ENCODE results near the gene PRIM2.
"Not testable (repeated sequence)": the region's sequence is repeated elsewhere in the genome, so short reads cannot be mapped to it uniquely, and the experiment has no call there.

Gene PRIM2

DNA sequence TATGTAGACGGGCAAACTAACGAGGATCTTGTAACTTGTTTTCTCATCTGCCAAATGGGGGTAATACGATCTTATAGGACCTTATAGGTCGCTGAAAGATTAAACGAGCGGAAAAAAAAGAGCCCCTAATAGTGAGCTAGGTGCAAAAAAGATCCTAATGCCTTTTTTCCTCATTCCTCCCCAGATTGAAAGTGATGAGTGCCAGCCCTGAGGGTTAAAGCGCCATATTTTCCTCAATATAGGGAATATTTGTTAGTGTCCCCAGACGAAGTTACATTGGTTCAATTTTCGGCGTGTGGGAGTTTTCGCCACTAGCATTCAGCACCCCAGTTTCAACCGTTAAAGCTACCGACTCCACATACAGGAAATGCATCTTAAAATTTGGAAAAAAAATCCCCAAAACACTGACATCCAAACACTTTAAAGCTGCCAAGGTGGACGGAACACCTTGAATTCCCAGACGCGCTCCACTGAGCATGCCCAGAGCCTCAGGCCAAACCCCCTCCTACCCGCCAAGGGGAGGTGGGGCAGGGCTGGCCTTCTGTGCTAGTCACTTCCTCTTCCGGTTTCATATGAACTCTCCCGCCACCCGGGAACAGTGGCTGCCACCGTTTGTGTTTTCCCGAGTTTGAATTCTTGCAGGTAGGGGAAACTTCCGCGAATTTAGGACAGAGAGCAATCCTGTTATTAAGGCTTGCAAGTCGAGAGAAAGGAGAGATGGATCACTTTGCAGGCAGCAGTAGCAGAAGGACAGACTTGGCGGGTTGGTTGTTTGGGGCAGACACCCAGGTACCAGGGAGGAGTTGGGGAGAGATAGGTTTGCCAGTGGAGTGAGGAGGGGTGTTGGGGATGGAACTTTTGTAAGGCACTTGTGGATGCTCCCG, at the start of gene PRIM2:
PRIM2 (plus strand) TSS at position 571 of the 884 bp plus-strand sequence. CDS start 816 bp downstream, outside the sequence.
- DNase-seq (ENCODE audit: low read depth, low spot score): peak; percentile 73

DNA sequence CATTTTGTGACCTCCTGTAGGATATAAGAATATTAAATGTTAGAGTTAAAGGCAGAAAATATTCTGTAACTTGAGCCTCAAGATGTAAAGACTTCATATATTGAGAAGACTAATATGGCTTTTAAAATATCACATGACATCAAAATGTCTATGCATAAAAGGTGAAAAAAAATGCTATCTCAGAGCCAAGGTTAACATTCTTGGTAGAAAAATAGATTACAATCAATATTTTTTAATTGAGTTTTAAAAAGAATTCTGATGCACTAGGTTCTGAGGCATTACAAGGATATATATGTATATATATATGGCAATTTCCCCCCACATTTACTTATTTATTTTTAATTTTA, 49.2 kb upstream of the PRIM2 start:
- no peak for DNase-seq (ENCODE audit: low read depth, low spot score)

- DNase-seq (ENCODE audit: low read depth, low spot score): not testable (repeated sequence)
Observed at GRCh38 chr6:57274113-57274824, 43.2 kb upstream of the PRIM2 start.

- no peak for DNase-seq (ENCODE audit: low read depth, low spot score)
Observed at GRCh38 chr6:57275384-57275783, 42.0 kb upstream of the PRIM2 start.

DNA sequence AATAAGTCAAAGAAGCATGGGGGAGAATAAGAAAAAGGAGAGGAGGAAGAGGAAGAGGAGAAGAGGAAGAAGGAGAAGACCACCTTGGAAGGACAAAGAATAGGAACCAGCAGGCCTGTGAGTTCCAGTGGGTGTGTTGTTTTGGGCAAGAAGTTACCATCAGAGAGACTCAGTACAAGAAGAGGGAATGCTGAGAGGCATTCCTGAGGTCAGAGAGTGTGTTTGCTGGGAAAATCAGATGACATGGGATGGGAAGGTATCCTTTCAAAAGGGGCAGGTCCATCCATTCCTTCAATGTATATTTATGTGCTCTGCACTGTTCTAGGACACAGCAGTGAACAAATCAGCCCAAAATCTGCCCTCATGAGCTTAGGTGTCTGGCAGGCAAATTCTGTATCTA, 40.5 kb upstream of the PRIM2 start:
- no peak for DNase-seq (ENCODE audit: low read depth, low spot score)

- DNase-seq (ENCODE audit: low read depth, low spot score): no peak
Observed at GRCh38 chr6:57278570-57278969, 38.9 kb upstream of the PRIM2 start.

DNA sequence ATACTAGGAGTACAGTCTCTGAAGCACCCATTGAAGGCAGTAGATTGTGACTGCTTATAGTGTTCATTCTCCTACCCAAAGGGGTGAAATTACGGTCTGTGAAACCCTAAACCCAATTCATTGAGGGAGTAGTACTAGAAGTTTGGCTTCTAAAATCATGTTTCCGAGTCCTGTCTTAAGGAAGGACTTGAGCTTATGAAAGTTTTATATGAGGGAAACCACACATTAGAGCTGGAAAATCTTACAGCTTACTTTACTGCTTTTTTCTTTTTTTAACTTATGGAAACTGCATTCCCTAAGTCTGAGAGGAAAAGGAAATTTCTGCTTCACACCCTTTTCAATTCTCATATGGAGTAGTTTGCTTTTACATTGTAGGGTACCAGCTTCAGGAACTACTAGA, 38.4 kb upstream of the PRIM2 start:
- no peak for DNase-seq (ENCODE audit: low read depth, low spot score)

DNA sequence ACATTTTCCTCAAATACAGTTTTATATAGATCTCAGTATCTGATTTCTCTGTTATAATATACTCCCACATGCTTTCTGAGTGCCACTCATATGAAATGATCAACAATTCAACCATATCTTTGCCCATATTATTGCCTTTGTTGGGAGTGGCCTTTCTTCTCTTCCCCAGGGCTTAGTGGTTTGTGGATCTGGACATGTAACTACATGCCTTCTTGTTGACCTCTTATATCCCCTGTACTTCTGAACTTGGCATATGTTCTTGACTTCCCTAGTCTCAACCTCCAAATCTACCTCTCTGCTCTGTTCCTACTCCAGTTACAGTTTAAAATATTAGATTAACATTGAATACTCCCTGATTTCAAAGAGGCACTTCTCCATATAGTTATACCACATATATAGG, 34.3 kb upstream of the PRIM2 start:
- no peak for DNase-seq (ENCODE audit: low read depth, low spot score)

DNA sequence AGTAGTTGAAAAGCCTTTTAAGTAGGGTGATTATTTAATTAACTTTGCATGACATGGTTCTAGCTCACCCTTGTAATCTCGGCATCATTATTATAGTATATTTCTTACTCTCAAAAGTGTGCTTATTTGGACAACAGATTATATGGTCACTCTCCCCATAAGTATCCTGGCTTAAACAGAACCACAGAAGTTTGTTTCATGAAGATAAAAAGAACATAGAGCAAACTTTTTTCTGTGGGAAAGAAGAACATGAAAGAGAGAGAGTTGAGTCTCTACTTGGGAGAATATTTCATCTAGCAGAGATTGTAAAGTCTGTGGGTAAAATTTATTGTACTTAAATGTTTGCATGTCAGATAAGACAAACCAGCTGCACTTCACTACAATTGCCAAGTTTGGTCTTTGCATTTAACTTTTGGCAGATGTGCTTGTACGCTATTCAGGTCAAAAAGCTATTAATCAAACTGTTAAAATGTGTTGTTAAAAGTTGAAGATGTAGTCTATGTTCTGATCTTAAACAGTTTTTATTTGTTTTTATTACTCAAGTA, 33.4 kb upstream of the PRIM2 start:
- DNase-seq (ENCODE audit: low read depth, low spot score): no peak

DNA sequence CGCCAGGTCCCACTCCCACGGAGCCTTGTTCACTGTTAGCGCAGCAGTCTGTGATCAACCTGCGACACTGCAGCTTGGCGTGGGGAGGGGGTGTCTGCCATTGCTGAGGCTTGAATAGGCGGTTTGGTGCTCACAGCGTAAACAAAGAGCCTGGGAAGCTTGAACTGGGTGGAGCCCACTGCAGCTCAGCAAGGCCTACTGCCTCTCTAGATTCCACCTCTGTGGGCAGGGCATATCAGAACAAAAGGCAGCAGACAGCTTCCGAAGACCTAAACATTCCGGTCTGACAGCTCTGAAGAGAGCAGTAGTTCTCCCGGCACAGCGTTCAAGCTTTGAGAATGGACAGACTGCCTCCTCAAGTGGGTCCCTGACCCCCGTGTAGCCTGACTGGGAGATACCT, 29.3 kb upstream of the PRIM2 start:
- DNase-seq (ENCODE audit: low read depth, low spot score): not testable (repeated sequence)

- DNase-seq (ENCODE audit: low read depth, low spot score): not testable (repeated sequence)
Observed at GRCh38 chr6:57293472-57293871, 24.0 kb upstream of the PRIM2 start.

DNA sequence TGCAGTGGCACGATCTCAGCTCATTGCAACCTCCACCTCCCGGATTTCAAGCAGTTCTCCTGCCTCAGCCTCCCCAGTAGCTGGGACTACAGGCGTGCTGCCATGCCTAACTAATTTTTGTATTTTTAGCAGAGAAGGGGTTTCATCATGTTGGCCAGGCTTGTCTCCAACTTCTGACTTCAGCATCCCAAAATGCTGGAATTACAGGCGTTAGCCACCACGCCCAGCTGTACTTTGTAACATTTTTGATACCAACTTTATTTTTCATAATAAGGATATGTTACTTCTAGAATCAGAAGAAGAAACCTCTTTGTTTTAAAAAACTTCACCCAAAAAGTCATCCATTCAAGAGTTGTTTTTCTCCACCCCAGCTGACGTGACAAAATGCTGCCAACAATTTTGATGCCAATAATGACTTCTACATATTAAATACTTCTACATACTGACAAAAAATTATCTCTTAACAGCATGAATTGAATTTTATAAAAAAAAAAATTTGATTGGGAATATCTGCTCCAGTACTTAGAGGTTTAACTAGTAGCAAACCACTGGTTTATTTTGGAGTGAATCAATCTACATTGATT, 22.5 kb upstream of the PRIM2 start:
- DNase-seq (ENCODE audit: low read depth, low spot score): no peak

DNA sequence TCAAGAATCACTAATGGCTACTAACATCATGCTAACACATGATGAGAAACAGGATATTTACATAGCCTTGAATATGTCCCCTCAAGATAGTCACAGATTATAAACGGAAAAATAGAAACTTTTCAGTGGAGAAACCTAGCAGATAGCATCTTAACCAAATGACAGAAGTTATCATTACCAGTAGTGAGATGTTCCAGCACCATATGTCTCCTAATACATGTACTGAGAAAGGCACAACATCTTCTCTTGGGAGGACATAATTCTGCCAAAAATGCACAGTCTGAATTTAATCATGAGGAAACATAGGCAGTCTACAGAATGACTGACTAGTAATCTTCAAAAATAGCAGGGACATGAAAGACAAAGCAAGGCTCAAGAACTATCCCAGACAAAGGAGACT, 19.9 kb upstream of the PRIM2 start:
- DNase-seq (ENCODE audit: low read depth, low spot score): no peak

- DNase-seq (ENCODE audit: low read depth, low spot score): no peak
Observed at GRCh38 chr6:57298741-57299140, 18.7 kb upstream of the PRIM2 start.

DNA sequence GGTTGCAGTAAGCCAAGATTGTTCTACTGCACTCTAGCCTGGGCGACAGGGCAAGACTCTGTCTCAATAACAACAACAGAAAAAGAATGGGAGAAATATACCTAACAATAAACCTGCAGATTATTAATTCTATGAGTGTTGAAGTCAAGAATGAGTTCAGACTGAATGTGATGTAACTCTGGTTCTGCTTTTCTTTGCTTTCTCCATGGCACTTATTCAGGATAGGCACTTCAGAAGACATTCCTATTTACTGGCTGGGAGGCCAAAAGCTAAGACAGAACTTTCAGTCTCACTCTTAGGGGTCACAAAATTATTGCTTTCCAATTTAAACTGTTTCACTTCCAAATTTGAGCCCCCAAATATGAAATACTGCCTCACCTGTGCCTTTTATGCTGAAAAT, 15.7 kb upstream of the PRIM2 start:
- DNase-seq (ENCODE audit: low read depth, low spot score): no peak

- no peak for DNase-seq (ENCODE audit: low read depth, low spot score)
Observed at GRCh38 chr6:57302477-57302876, 15.0 kb upstream of the PRIM2 start.

- no peak for DNase-seq (ENCODE audit: low read depth, low spot score)
Observed at GRCh38 chr6:57303931-57304681, 13.3 kb upstream of the PRIM2 start.

DNA sequence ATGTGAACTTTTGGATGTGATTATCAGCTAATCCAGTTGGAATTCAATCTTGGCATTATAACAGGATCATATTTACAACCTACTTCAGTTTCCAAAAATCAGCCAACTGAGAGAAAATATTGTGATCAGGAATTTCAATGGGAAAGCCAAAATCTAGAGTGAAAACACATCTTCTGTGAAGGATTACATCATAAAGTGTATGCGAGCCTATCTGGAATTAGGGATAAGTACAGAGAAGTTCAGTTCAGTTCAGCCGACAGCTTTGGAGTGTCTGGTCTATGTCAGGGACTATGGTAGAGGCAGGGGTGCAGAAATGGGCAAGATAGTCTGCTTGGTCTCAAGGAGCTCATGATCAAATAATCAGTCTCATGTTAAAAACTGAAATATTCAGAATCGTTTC, 12.3 kb upstream of the PRIM2 start:
- no peak for DNase-seq (ENCODE audit: low read depth, low spot score)

DNA sequence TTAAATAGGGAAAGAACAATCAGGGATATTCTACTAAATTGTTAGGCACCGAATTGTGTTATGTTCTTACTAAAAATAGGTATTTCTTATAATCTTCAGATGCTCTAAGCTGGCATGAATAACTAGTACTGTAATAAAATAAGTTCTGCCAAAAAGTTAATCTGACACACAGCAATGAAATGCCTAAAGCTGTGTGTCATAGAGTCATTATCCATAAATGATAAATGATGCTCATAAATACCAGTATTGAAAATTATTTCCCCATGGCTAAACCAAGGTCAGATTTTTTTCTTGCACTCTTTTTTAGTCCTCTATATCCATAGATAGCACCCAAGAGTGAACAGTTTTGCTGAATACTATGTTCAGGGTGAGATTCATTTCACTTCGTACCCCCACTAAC, 11.7 kb upstream of the PRIM2 start:
- no peak for DNase-seq (ENCODE audit: low read depth, low spot score)

- DNase-seq (ENCODE audit: low read depth, low spot score): no peak
Observed at GRCh38 chr6:57306273-57306672, 11.2 kb upstream of the PRIM2 start.

- no peak for DNase-seq (ENCODE audit: low read depth, low spot score)
Observed at GRCh38 chr6:57307850-57308249, 9.6 kb upstream of the PRIM2 start.

DNA sequence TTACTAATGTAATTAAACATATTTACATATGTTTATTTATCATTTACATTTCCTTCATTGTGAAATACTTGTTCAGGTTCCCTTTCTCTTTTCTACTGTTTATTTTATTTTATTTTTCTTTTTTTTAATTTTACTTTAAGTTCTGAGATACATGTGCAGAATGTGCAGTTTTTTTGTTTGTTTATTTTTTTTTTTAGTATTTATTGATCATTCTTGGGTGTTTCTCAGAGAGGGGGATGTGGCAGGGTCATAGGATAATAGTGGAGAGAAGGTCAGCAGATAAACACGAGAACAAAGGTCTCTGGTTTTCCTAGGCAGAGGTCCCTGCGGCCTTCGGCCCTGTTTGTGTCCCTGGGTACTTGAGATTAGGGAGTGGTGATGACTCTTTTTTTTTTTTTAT, 8.7 kb upstream of the PRIM2 start:
- not testable (repeated sequence) for DNase-seq (ENCODE audit: low read depth, low spot score)
